H1 (cell line): ENCODE results near the gene SLC2A11. TPM values are rescaled to one million over a fixed set of nuclear protein-coding genes. Genes with fewer than 3 reads are reported as not detected.

Experiments
- CTCF ChIA-PET: fragments of 300-600 bp; sonication (Branson Sonifier 250); formaldehyde crosslinking; loops from one replicate; lab custom pipeline; 2021; ENCODE audit not compliant: partially characterized antibody; lab: Charles Lee
- POLR2A ChIA-PET: fragments of 300-600 bp; sonication (Branson Sonifier 250); formaldehyde crosslinking; loops from one replicate; lab custom pipeline; 2021; ENCODE audit warnings: inconsistent platforms; ENCODE audit not compliant: partially characterized antibody; lab: Charles Lee
- DNase-seq, 2 experiments: peaks; one replicate each; pipeline versions ENCODE4 v3.0.0 to v3.0.0-alpha.2; 2010 to 2022; ENCODE audit warnings: low spot score in 2 of 2, low read depth in 1 of 2, mixed read lengths in 1 of 2
- FAIRE-seq: peaks from 2 replicates; lab custom pipeline; 2011; peaks lifted over from hg19 to GRCh38; lab: Jason Lieb, UNC
- H2AFZ ChIP-seq: 2 replicates; pipeline ENCODE4 v1.8.1; 2012; ENCODE audit warnings: low read length, inconsistent platforms
- H2AK5ac ChIP-seq: 2 replicates; pipeline ENCODE4 v1.6.1; 2013; ENCODE audit warnings: low read depth, low read length
- H2BK120ac ChIP-seq: replicated peaks from 2 replicates; pipeline ENCODE3; 2013; ENCODE audit warnings: low read depth, low read length, inconsistent platforms
- H2BK12ac ChIP-seq: 2 replicates; pipeline ENCODE4 v1.6.1; 2013; ENCODE audit warnings: low read depth, low read length
- H2BK15ac ChIP-seq: 2 replicates; pipeline ENCODE4 v1.6.1; 2013; ENCODE audit warnings: low read length
- H2BK20ac ChIP-seq: 2 replicates; pipeline ENCODE4 v1.6.1; 2013; ENCODE audit warnings: low read length
- H2BK5ac ChIP-seq: 2 replicates; pipeline ENCODE4 v1.6.1; 2013; ENCODE audit warnings: low read depth, low read length
- H3K14ac ChIP-seq: 2 replicates; pipeline ENCODE4 v1.6.1; 2013; ENCODE audit warnings: inconsistent platforms; ENCODE audit not compliant: insufficient read length
- H3K18ac ChIP-seq: 2 replicates; pipeline ENCODE4 v1.6.1; 2013; ENCODE audit warnings: low read length; ENCODE audit errors: extremely low read depth
- H3K23ac ChIP-seq: 2 replicates; pipeline ENCODE4 v1.6.1; 2013; ENCODE audit warnings: inconsistent platforms; ENCODE audit not compliant: insufficient read length
- H3K23me2 ChIP-seq: 2 replicates; pipeline ENCODE4 v1.6.1; 2013; ENCODE audit warnings: low read depth, low read length
- H3K27ac ChIP-seq: 2 replicates; pipeline ENCODE4 v1.6.1; 2011; ENCODE audit warnings: low read depth, low read length, inconsistent platforms
- H3K27me3 ChIP-seq, 4 experiments: replicated peaks in 1 of 4; 1 replicate in 1 of 4; 2 replicates in 3 of 4; pipeline versions ENCODE4 v1.6.1 to v1.8.1; 2011 to 2013; ENCODE audit warnings: low read length in 3 of 4, mild to moderate bottlenecking in 3 of 4, inconsistent platforms in 2 of 4, mixed read lengths in 2 of 4, moderate library complexity in 1 of 4; ENCODE audit not compliant: control insufficient read depth in 3 of 4, insufficient read depth in 3 of 4; ENCODE audit errors: extremely low read depth in 1 of 4
- H3K36me3 ChIP-seq, 4 experiments: 2 replicates each; pipeline versions ENCODE4 v1.6.1 to v1.8.1; 2011 to 2013; ENCODE audit warnings: mild to moderate bottlenecking in 4 of 4, low read length in 3 of 4, moderate library complexity in 2 of 4, control low read depth in 1 of 4, inconsistent platforms in 1 of 4; ENCODE audit not compliant: insufficient read depth in 4 of 4, control insufficient read depth in 2 of 4
- H3K4ac ChIP-seq: replicated peaks from 2 replicates; pipeline ENCODE3; 2013; ENCODE audit warnings: low read length, low read depth, mixed read lengths, inconsistent platforms; ENCODE audit not compliant: insufficient read length
- H3K4me1 ChIP-seq, 4 experiments: replicated peaks in 1 of 4; 1 replicate in 1 of 4; 2 replicates in 3 of 4; pipeline versions ENCODE4 v1.6.1 to v1.8.1; 2011 to 2013; ENCODE audit warnings: low read length in 3 of 4, inconsistent platforms in 2 of 4, mixed read lengths in 1 of 4; ENCODE audit not compliant: insufficient read depth in 4 of 4, control insufficient read depth in 3 of 4
- H3K4me2 ChIP-seq, 2 experiments: 2 replicates each; pipeline versions ENCODE4 v1.6.1 to v1.8.1; 2011 to 2013; ENCODE audit warnings: low read depth in 2 of 2, low read length in 2 of 2, control low read depth in 1 of 2, inconsistent platforms in 1 of 2, mild to moderate bottlenecking in 1 of 2; ENCODE audit not compliant: insufficient read depth in 1 of 2
- H3K4me3 ChIP-seq, 4 experiments: fragments of 200-600, 300-600 bp in 1 of 4; sonication (generic), shearing (Covaris generic), sonication (Bioruptor Twin) in 1 of 4; 2 replicates each; pipeline versions ENCODE4 v1.5.1 to v1.8.1; 2011 to 2016; ENCODE audit warnings: low read length in 4 of 4, low read depth in 3 of 4, control low read depth in 2 of 4, inconsistent platforms in 2 of 4, mild to moderate bottlenecking in 2 of 4, mixed read lengths in 1 of 4, moderate library complexity in 1 of 4; ENCODE audit not compliant: insufficient read depth in 2 of 4; ENCODE audit errors: extremely low read depth in 1 of 4
- H3K56ac ChIP-seq: replicated peaks from 2 replicates; pipeline ENCODE3; 2013; ENCODE audit warnings: low read depth, mild to moderate bottlenecking, mixed read lengths, low read length, inconsistent platforms; ENCODE audit not compliant: insufficient read length
- H3K79me1 ChIP-seq: 2 replicates; pipeline ENCODE4 v1.6.1; 2013; ENCODE audit warnings: low read depth, low read length, control low read depth
- H3K79me2 ChIP-seq, 2 experiments: 2 replicates each; pipeline versions ENCODE4 v1.6.1 to v1.8.1; 2012 to 2013; ENCODE audit warnings: low read length in 2 of 2, mild to moderate bottlenecking in 2 of 2, inconsistent platforms in 1 of 2; ENCODE audit not compliant: insufficient read depth in 2 of 2, control insufficient read depth in 1 of 2
- H3K9ac ChIP-seq, 4 experiments: replicated peaks in 1 of 4; 1 replicate in 1 of 4; 2 replicates in 3 of 4; pipeline versions ENCODE4 v1.6.1 to v1.8.1; 2011 to 2013; ENCODE audit warnings: low read depth in 3 of 4, low read length in 3 of 4, control low read depth in 2 of 4, mild to moderate bottlenecking in 2 of 4, moderate library complexity in 2 of 4, inconsistent platforms in 1 of 4; ENCODE audit errors: extremely low read depth in 1 of 4
- H3K9me3 ChIP-seq, 2 experiments: 2 replicates each; pipeline versions ENCODE4 v1.6.1 to v1.8.1; 2012 to 2013; ENCODE audit warnings: mild to moderate bottlenecking in 2 of 2, moderate library complexity in 2 of 2, control low read depth in 1 of 2, inconsistent platforms in 1 of 2, low read depth in 1 of 2, low read length in 1 of 2, mixed read lengths in 1 of 2; ENCODE audit not compliant: insufficient read depth in 2 of 2
- H4K20me1 ChIP-seq, 2 experiments: replicated peaks in 1 of 2; 2 replicates each; pipeline versions ENCODE3 to v1.8.1; 2011 to 2013; ENCODE audit warnings: inconsistent platforms in 2 of 2, low read length in 2 of 2, mild to moderate bottlenecking in 1 of 2; ENCODE audit not compliant: insufficient read depth in 2 of 2, control insufficient read depth in 1 of 2
- H4K5ac ChIP-seq: 2 replicates; pipeline ENCODE4 v1.6.1; 2013; ENCODE audit warnings: low read length, low read depth, mixed read lengths, inconsistent platforms; ENCODE audit not compliant: insufficient read length
- H4K8ac ChIP-seq: 2 replicates; pipeline ENCODE4 v1.8.0; 2013; ENCODE audit warnings: mild to moderate bottlenecking, moderate library complexity, low read length, inconsistent platforms; ENCODE audit not compliant: insufficient read depth; ENCODE audit errors: extremely low read depth
- H4K91ac ChIP-seq: replicated peaks from 2 replicates; pipeline ENCODE3; 2013; ENCODE audit warnings: low read length, mixed read lengths, inconsistent platforms; ENCODE audit not compliant: insufficient read length
- BACH1 ChIP-seq: IDR thresholded peaks from 2 replicates; pipeline ENCODE4 v1.6.1; 2012; ENCODE audit warnings: low read length, improper control_type of control experiment
- BCL11A ChIP-seq, 2 experiments: IDR thresholded peaks; one replicate each; pipeline ENCODE4 v1.6.1; 2011; ENCODE audit warnings: low read depth in 2 of 2, low read length in 2 of 2, mild to moderate bottlenecking in 2 of 2
- GTF2F1 ChIP-seq: IDR thresholded peaks from 2 replicates; pipeline ENCODE4 v1.6.1; 2012; ENCODE audit warnings: low read depth, low read length, improper control_type of control experiment, borderline replicate concordance
- JUND ChIP-seq: IDR thresholded peaks from 2 replicates; pipeline ENCODE4 v1.6.1; 2011; ENCODE audit warnings: mild to moderate bottlenecking, improper control_type of control experiment, low read length
- RNF2 ChIP-seq: fragments of 200-900, 300-1000 bp; sonication (generic); IDR thresholded peaks from 2 replicates; pipeline ENCODE4 v1.7.1; 2016; ENCODE audit warnings: borderline replicate concordance, low read depth, mild to moderate bottlenecking, antibody characterized with exemption, low read length; ENCODE audit not compliant: poor library complexity, severe bottlenecking; ENCODE audit errors: missing control alignments
- SIN3A ChIP-seq, 2 experiments: IDR thresholded peaks in 1 of 2; conservative IDR thresholded peaks in 1 of 2; 2 replicates each; pipeline ENCODE4 v1.6.1; 2011 to 2012; ENCODE audit warnings: low read length in 2 of 2, improper control_type of control experiment in 1 of 2, low read depth in 1 of 2, mild to moderate bottlenecking in 1 of 2
- SP4 ChIP-seq: IDR thresholded peaks from 2 replicates; pipeline ENCODE4 v1.6.1; 2012; ENCODE audit warnings: low read length, inconsistent platforms
- SUZ12 ChIP-seq: fragments of 200-600 bp; sonication (generic); IDR thresholded peaks from 2 replicates; pipeline ENCODE4 v1.6.1; 2012; ENCODE audit warnings: mild to moderate bottlenecking, inconsistent platforms, low read length, moderate library complexity, mixed read lengths
- TBP ChIP-seq: IDR thresholded peaks from 2 replicates; pipeline ENCODE4 v1.6.1; 2011; ENCODE audit warnings: low read depth, low read length, improper control_type of control experiment
- WGBS, 2 experiments: shearing (Covaris generic) in 1 of 2; methylation state at CpG; one replicate each; pipeline versions ENCODE4 v1.1.6 to v1.1.7; 2013 to 2015; ENCODE audit warnings: low lambda C conversion rate in 2 of 2, mixed read lengths in 2 of 2, inconsistent platforms in 1 of 2, low coverage in 1 of 2, missing lambda C conversion rate in 1 of 2; ENCODE audit not compliant: insufficient replicate concordance in 2 of 2, insufficient coverage in 1 of 2, insufficient read length in 1 of 2; ENCODE audit errors: extremely low coverage in 1 of 2, missing lambda C conversion rate in 1 of 2; 5-methylcytosine and 5-hydroxymethylcytosine counted together
- polyA plus RNA-seq, 7 experiments: library from polyadenylated mRNA; depleted of rRNA in 3 of 7; stranded (reverse) in 5 of 7; unstranded in 2 of 7; fragments of >200 nt in 5 of 7; fragments of 200-250 nt in 2 of 7; gene quantifications; 1 replicate in 5 of 7; 2 replicates in 1 of 7; 4 replicates in 1 of 7; pipeline versions ENCODE4 v1.2.1 to v1.2.3, GENCODE V29; 2011 to 2013; ENCODE audit warnings: missing spikeins in 2 of 7, mixed read lengths in 2 of 7
- total RNA-seq: library from RNA; stranded (reverse); fragmentation: NEBNext Ultra II Directional; extraction: Animal tissue kit (Norgen Biotek cat#: 25700); gene quantifications from 2 replicates; pipeline ENCODE4 v1.2.1, GENCODE V29; 2021

SLC2A11 gene
- total and polyA plus RNA-seq, 2 of the 8 experiments (the other 6 are each of a cell fraction or from before 2014, with no cell fraction given) = 10.7 to 12.5 TPM

GRCh38 chr22:23836692-23837495 is 20.8 kb upstream of the SLC2A11 start:
- Histone ChIP-seq H4K91ac (no peak overlapping the region), H2BK15ac (no peak overlapping the region), H2BK20ac (no peak overlapping the region), H3K4me1 (peaks cover 0 to 11% (median 7%) of the 10 kb centered on the region in 4 experiments; a peak in 5 of 7 replicates), H3K4ac (no peak overlapping the region), H3K4me3 (no peak overlapping the region), H3K79me2 (no peaks in the 10 kb centered on the region), H2BK120ac (no peak overlapping the region), H3K79me1 (peaks cover 4% of the 10 kb centered on the region; the same call in 1 of the 2 replicates), H3K36me3 (peaks cover 0 to 15% (median 9%) of the 10 kb centered on the region in 4 experiments; a peak in 4 of 8 replicates), H3K14ac (no peak overlapping the region), H3K27ac (no peak overlapping the region), H3K4me2 (no peak overlapping the region; a peak in 1 of 4 replicates), H3K23ac (no peak overlapping the region), H3K23me2 (peaks cover 12% of the 10 kb centered on the region; the same call in 1 of the 2 replicates), H4K20me1 (peaks cover 6 to 20% of the 10 kb centered on the region in 2 experiments), H2BK12ac (no peak overlapping the region), H2AK5ac (no peak overlapping the region), H3K27me3 (peaks cover 0 to 2% (median under 1%) of the 10 kb centered on the region in 4 experiments; a peak in 2 of 7 replicates), H4K8ac (no peak overlapping the region), H3K18ac (no peak overlapping the region), H2AFZ (no peak overlapping the region), H3K9ac (no peak overlapping the region), H3K9me3 (no peaks in the 10 kb centered on the region), H4K5ac (no peak overlapping the region), H2BK5ac (no peak overlapping the region), H3K56ac (no peak overlapping the region)
- CTCF ChIA-PET = interaction anchor here (0.5 to 3.2 kb wide), 3 partner anchors 9 to 30 kb away, joined by 3 to 12 read pairs (median 3); no protein-coding TSS in a partner anchor
- POLR2A ChIA-PET = interaction anchor here (1.9 to 2.0 kb wide), 3 partner anchors 12 to 15 kb away, joined by 6 to 8 read pairs (median 7); no protein-coding TSS in a partner anchor
- 88% methylated on average over 9 of the region's 12 CpGs; no CpG with 5 or more reads in 1 of the 2 experiments for WGBS, 2 experiments
- no peak for FAIRE-seq
- DNase-seq = no peak
- TF ChIP-seq BCL11A (IDR thresholded peaks at IDR 0.05; ENCODE audit: low read depth in 2 of 2, low read length in 2 of 2) (no peak), JUND (no peak), RNF2 (no peak), GTF2F1 (no peak), BACH1 (no peak), SIN3A (conservative IDR thresholded peaks at IDR 0.05 in 1 of 2, IDR thresholded peaks at IDR 0.05 in 1 of 2; ENCODE audit: low read depth in 1 of 2, low read length in 2 of 2) (no peak), TBP (no peak), SP4 (no peak), SUZ12 (no peak)
